HG03520 (cell line): ENCODE data around the gene SERTM2.
"Not testable (repeated sequence)": the region's sequence is repeated elsewhere in the genome, so short reads cannot be mapped to it uniquely, and the experiment has no call there.

Source experiments
- ATAC-seq: cut with Tn5 transposase; IDR thresholded peaks from one replicate; pipeline ENCODE4 v1.9.1; 2021; ENCODE audit warnings: mild to moderate bottlenecking, moderate library complexity; ENCODE audit not compliant: unreplicated experiment

Gene SERTM2

DNA sequence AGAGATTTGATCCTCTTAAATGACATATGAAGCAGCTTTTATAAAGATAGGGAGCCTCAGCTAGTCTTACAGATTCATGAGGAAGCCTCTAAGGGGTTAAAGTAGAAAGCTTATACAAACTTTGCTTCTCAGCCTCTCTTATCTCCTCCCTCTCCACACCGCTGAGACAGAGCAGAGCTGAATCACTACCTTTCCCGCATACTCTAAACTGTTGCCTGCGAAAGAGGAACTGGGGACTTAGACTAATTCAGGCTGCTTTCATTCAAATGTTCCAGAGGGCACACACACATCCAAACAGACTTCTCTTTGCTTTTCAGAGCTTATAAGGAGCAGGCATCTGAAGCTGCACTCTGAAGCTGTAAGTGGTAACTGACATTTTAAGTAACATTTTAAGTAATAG is at the start of gene SERTM2:
Gene SERTM2, plus strand, starts transcription at position 169 of the 400 bp plus-strand sequence. CDS start 7,213 bp downstream, outside the sequence.
- ATAC-seq: peak; percentile 79

DNA sequence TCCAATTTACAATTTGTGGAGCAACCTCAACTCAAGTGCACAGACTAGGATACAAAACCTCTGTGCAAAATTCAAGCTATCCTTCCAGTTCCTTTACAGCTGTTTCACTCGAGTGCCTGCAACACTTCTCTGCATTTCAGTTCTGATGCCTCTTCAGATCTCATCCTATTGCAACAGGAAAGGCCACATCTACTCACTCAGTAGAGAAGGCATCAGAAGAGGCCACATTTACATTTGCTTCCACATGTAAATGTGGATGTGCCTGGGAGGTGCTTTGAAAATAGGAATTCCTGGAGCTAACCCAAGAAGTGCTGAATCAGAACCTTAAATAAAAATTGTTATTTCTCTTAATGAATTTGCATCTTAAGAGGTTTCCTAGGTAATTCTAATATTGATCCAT is 45.8 kb upstream of the SERTM2 start:
- ATAC-seq: no peak

DNA sequence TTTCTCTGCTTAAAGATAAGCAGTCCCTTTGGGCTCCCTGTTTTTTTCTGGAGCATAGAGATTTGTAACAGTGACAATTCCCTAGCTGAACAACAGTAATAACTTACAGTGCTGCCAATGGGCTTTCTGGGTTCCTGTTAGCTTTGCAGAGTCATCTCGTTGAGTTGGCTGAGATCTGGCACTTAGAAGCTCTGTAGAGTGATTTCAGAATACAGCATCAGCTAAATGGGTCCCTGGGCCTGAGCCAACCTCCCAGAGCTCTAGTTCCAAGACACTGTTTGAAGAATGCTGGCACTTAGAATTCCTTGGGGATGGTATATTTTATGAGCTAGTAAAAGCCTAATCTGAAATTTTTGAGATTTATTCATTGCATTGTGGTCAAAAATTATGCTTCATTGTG is 43.5 kb upstream of the SERTM2 start:
- no peak for ATAC-seq

DNA sequence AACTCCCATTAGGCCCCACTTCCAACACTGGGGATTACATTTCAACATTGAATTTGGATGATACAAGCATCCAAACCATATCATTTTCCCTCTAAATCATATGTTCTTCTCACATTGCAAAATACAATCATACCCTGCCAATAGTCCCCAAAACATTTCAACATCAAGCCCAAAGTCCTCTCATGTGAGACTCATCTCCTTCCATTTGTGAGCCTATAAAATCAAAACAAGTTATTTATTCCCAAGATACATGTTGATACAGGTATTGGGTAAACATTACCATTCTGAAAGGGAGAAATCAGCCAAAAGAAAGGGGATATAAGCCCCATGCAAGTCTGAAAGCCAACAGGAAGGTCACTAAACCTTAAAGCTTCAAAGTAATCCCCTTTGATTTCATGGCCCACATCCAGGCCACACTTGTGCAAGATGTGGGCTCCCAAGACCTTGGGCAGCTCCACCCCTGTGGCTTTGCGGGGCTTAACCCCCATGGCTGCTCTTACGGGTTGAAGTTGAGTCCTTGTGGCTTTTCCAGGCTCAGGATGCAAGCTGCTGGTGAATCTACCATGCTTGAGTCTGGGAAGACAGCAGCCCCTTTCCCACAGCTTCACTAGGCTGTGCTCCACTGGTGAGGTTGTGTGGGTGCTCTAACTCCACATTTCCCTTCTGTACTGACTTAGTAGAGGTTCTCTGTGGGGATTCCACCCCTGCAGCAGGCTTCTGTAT is 40.6 kb upstream of the SERTM2 start:
- no peak for ATAC-seq

DNA sequence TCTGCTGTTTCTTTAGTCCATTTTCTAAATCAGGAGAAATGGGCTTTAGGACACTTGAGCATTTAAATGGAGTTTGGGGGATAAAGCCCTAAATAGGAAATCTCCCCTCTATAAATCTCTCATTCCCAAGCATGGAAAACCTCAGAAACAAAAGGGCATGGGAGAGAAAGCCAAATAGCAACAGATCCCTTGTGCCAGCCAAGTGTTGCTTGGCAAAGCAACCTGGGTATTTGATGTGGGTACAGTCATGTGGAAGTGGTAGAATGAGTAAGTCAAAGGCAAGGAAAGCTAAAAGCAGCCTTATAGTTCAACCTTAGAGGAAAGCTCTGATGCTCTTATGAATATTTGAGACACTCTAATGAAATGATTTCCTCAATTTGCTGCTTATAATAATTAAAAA is 29.5 kb upstream of the SERTM2 start:
- no peak for ATAC-seq

DNA sequence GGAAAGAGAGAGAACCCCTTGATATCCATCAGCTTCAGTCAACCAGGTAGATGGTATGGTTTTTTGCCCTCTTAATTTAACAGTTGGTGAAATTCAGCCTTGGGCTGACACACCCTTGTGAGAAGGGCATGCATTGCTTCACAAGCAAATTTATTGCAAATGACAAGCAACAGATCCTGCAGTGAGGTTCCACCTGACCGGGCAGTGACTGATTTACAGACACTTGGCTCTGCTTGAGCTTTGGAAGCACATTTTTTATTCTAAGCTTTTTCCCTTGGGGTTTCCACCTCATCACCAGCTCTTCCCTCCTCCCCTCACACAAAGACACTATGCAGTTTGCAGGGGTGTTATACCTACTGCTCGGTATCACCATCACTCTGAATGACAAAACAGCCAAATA is 28.3 kb upstream of the SERTM2 start:
- no peak for ATAC-seq

DNA sequence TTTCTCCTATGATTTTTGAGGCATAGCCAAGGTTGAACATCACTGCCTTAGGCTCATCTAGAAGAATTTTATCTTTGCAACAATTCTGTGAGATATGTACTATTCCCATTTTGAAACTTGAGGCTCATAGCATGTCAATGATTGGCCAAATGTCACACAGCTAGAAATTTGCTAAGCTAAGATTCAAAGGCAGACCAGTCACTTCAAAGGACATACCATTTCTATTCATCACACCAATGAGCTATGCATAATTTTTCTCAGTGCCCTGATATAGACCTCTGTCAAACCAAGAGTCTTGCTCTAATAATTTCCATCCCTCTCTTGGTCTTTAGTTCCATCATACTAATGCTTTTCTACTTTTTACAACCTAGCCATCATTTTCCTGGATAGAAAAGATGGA is 27.6 kb upstream of the SERTM2 start:
- ATAC-seq: no peak

DNA sequence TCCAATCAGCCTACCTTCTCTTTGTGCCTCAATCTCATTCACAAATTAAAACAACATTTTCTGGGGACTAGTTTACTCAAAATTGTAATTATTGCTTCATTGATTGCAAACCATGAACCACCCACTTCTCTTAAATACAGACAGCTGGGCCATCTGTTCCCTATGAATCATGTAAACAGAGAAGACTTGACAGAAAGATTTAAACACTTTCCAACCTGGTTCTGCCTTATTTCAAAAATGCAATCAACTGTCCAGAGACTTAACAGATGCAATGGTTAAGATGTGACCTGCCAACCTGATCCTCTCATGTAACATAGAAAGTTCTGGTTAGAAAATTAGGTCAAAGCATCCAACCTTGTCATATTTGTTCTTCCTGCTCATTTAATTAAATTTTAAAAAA is 20.8 kb upstream of the SERTM2 start:
- ATAC-seq: no peak

DNA sequence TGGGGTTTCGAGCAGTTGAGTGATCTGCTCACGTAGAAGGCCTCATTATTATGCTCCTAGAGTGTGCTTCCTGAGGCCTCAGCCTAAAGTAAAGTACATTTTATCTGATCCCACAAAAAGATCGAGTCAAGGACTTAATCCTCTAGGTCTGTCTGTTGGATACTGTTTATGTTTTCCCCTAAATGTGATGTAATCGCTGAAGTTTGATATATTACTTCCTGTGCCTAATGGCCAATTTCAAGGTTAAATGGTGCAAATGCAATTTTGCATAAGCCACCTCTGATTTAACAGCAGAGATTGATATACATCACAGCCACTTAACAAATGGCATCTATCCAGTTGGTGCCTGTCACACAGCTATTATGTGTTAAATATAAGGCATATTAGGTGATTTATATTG is 19.4 kb upstream of the SERTM2 start:
- no peak for ATAC-seq

DNA sequence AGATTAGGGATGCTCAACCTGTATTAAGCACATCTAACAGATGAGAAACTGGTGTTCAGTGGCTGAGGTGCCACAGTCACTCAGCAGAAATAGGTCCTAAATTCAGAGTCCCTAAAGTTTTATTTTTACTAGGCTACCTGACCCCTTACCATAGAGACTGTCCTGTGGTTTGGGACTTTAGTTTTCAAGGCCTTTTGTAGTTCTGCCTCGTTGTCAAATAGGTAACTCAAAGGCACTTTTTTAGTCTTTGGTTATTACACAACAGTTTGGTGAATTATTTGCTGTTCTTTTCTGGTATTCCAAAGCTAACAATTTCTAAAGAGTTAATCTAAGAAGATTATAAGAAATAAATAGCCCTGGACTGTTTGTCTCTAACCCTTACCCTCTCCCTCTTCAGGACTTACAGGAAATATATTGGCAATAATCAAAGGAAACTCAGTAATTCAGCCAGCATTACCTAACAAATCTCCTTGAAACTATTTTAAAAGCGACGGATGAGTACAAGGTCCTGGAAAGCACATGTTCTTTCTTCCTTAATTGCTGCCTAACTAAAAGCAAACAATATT is 12.8 kb upstream of the SERTM2 start:
- ATAC-seq: no peak

DNA sequence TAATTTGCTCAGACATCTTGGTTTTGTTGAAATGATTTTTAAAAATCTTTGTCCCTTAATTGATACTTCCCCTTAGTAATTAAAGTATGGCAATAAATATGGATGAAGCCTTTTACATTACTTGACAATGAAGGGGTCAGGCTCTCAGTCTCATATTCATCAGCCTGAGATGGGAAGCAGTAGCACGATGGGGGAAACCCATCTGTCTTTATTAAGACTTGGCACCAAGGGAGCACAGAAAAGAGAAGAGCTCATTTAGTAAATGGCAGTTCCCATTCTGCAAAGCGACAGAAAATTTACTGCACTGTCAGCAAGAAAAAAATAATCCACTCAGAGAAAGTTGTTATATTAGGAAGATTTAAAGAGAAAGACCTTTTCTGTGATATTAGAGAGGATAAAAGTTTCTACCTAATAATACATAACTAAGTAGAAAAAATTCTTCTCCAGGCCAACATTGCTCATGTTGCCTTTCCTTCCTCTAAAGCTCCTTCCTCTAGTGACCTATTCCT is 7.9 kb upstream of the SERTM2 start:
- no peak for ATAC-seq

DNA sequence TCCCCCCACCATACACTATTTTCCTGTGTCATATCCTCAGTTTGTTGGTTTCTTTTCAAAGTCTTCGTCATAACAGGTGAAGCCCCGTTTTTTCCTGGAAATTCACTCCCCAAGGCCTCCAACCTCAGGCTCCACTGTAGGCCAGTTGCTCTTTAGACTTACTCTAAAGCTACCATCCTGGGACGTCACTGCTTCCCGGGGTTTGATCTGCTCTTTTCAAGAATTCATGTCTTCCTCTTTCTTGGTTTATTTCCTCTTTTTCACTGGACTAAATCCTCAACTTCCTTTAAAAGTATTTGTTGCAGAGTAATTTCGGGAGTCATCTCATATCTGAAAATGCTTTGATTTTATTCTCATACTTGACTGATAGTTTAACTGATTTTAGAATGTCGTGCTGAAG is 6.5 kb upstream of the SERTM2 start:
- no peak for ATAC-seq

DNA sequence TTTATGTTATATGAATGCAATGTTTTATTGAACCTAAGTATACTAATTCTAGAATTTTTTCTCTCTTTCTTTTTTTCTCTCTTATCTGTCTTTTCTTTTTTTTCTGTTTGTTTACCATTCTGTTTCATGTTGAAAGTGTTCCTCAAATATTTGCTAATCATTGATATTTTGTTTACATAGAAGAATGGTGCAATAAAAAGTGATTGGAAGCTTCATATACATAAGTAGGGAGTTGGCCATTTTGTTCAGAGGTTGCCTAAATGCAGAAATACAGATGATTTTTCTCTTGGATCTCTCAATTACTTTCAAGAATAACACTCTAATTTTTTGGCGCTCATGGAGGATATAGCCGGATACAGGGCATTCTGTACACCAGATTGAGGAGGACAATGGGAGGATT is 5.7 kb upstream of the SERTM2 start:
- ATAC-seq: no peak

DNA sequence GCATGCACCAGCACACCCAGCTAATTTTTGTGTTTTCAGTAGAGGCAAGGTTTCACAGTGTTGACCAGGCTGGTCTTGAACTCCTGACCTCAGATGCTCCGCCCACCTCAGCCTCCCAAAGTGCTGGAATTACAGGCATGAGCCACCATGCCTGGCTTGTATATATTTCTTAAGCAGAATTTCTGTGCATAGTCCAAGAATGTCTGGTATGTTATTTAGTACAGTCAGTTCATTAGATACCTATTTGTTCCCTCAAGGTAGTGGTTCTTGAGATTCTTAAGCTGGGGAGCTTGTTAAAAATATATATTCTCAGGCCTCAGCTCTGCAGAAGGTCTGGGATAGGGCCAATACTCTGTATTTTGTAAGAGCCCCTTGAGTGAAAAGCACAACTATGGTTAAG is 4.6 kb upstream of the SERTM2 start:
- ATAC-seq: no peak

DNA sequence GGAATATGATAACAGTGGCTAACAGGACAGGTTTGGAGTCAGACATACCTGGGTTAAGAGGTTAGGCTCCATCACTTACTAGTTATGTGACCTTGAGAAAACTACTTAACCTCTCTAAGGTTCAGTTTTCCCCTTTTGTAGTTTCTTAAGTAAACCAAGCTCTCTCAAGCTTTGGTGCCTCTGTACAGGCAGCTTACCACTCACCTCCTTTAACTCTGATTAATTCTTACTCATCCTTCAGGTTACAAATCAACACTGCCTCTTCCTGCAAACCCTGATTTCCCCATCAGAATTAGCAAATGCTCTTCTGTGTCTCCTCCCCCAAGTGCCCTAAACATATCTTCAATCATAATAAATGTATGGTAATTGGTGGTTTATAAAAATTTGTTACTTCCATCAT is 3.5 kb upstream of the SERTM2 start:
- no peak for ATAC-seq

DNA sequence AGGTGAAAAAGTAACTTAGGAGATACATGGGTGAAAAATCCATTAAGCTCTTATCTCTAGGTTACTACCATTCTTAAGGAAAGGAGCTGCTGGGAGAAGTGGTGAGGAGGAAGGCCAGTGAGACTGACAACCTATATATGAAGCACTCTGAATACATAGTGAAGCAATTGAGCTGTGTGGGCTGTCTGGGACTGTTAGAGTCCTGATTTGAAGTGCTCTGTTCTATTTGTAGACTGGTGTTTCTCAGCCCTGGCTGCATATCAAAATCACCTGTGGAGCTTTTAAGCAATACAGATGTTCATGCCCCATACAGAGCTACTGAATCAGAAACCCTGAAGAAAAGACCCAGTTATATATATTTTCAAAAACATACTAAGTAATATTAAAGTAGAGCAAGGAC is 3.9 kb downstream of the SERTM2 start:
- no peak for ATAC-seq

DNA sequence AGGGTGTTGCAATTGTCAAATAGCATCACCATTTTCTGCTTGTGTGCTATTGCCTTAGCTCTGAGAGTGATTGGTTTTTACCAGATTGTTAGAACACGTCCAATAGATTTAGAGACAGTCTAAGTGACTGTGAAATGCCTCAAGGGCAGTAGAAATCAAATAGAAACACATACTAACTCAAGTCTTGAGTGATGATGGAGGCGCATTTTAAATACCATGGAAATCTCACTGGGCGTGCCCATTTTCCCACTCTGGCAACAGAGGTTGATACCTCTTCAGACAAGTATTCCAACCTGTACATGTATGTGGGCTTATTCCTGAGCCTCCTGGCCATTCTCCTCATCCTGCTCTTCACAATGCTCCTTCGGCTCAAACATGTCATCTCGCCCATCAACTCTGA is 7.2 kb downstream of the SERTM2 start:
- ATAC-seq: no peak

DNA sequence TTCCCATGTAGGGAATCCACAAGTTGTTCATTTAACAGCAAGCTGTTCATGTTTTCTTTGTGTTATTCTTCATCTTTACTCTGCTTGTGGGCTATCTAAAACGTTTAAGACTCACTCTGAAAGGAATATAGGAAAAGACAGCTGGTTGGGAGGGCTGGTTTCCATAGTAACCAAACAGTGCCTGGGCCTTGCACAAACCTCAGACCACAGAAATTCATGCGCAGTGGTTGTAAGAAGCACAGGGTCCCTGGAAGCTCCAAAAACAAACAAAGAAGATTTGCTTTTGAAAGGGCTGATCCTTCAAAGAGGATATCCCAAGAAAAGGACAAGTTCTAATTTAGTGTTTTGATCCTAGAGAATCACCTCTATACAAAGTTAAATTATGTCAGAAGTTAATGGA is 7.8 kb downstream of the SERTM2 start:
- no peak for ATAC-seq

DNA sequence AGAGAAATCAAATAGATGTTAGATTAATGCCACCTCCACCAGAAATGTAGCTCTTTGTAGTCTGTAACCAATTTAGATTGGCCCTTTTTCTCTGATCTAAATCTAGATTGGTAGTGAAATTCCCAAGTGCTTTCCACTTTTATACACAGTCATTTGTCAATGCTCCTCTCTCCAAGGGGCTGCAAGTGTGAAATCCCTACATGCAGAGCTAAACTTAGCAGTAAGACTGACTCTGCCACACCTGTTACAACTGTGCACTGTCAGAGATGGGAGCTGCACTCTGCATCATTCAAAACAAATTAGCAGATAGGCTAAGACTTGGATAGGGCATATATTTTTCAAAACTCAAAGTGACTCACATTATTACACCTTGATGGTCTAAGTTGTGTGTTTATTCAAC is 9.1 kb downstream of the SERTM2 start:
- no peak for ATAC-seq

DNA sequence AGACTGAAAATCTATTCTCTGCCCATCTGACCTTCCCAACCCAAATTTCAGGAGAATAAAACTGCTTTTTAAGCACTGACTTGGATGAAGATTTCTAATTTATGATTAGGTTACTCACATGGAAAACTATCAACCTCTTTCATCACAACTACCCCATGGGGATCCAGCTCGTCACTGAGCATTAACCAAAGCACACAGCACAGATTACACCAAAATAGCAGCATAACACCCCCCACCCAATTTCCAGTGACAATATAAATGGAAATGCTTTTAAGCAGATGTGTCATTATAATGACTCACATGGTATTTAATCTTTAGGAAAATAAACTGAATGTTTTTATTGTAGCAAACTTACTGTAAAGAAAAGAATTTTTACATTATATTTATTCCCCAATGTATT is 9.7 kb downstream of the SERTM2 start:
- no peak for ATAC-seq

DNA sequence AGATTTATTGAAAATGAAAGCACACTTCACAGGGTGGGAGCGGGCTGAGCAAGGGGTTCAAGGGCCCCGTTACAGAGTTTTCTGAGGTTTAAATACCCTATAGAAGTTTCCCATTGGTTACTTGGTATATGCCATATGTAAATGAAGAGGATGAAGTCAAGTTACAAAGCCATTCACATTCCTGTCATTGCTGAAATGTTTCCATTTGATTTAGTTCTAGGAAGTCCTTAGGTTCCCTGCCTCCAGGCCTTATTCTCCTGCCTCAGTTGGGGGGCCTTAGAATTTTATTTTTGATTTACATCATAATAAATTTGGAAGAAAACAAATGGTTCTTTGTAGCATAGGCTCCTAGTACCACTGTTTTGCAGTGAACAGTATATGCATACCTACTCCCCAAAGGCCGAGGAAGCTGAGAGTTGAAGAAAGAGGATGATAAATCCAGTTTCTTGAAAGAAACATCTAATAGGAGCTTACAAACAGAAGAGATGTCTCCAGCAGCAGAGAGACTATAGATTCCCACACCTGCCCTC is 31.8 kb downstream of the SERTM2 start:
- no peak for ATAC-seq

DNA sequence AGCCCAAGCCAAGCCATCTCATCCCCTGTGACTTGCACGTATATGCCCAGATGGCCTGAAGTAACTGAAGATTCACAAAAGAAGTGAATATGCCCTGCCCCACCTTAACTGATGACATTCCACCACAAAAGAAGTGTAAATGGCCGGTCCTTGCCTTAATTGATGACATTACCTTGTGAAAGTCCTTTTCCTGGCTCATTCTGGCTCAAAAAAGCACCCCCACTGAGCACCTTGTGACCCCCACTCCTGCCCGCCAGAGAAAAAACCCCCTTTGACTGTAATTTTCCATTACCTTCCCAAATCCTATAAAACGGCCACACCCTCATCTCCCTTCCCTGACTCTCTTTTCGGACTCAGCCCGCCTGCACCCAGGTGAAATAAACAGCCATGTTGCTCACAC is 37.8 kb downstream of the SERTM2 start:
- ATAC-seq: not testable (repeated sequence)
